GM18909 (cell line): ENCODE results near the gene CALCOCO2.
"Not testable (repeated sequence)": the region's sequence is repeated elsewhere in the genome, so short reads cannot be mapped to it uniquely, and the experiment has no call there.

Experiments
- ATAC-seq: cut with Tn5 transposase; IDR thresholded peaks from one replicate; pipeline ENCODE4 v1.9.1; 2021; ENCODE audit warnings: mild to moderate bottlenecking; ENCODE audit not compliant: unreplicated experiment, poor library complexity

CALCOCO2 gene

GRCh38 chr17:48820936-48821335 lies 9.9 kb upstream of the CALCOCO2 start:
- ATAC-seq = not testable (repeated sequence)

GRCh38 chr17:48825446-48826381 lies 5.1 kb upstream of the CALCOCO2 start:
- no peak for ATAC-seq

- ATAC-seq = no peak
Measured at GRCh38 chr17:48831549-48831883, 681 bp downstream of the CALCOCO2 start.

GRCh38 chr17:48834973-48835372 lies 4.1 kb downstream of the CALCOCO2 start:
- ATAC-seq = no peak

- ATAC-seq = no peak
Measured at GRCh38 chr17:48835971-48836370, 5.1 kb downstream of the CALCOCO2 start.

- ATAC-seq = not testable (repeated sequence)
Measured at GRCh38 chr17:48837458-48837857, 6.6 kb downstream of the CALCOCO2 start.

- ATAC-seq = no peak
Measured at GRCh38 chr17:48840441-48840840, 9.6 kb downstream of the CALCOCO2 start.

- peak; percentile 73 for ATAC-seq
Measured at GRCh38 chr17:48841395-48841831, 10.6 kb downstream of the CALCOCO2 start.

GRCh38 chr17:48842746-48843145 lies 11.9 kb downstream of the CALCOCO2 start:
- no peak for ATAC-seq

- ATAC-seq = no peak
Measured at GRCh38 chr17:48843187-48843900, 12.5 kb downstream of the CALCOCO2 start.

- ATAC-seq = no peak
Measured at GRCh38 chr17:48850792-48851323, 20.0 kb downstream of the CALCOCO2 start.

- no peak for ATAC-seq
Measured at GRCh38 chr17:48854774-48855476, 24.1 kb downstream of the CALCOCO2 start.

- no peak for ATAC-seq
Measured at GRCh38 chr17:48856122-48856821, 25.4 kb downstream of the CALCOCO2 start.

GRCh38 chr17:48860034-48860433 lies 29.2 kb downstream of the CALCOCO2 start:
- no peak for ATAC-seq

- ATAC-seq = no peak
Measured at GRCh38 chr17:48860456-48860855, 29.6 kb downstream of the CALCOCO2 start.

- no peak for ATAC-seq
Measured at GRCh38 chr17:48868916-48869500, 38.2 kb downstream of the CALCOCO2 start.

GRCh38 chr17:48869821-48870318 lies 39.0 kb downstream of the CALCOCO2 start:
- ATAC-seq = no peak

- ATAC-seq = no peak
Measured at GRCh38 chr17:48871035-48871550, 40.3 kb downstream of the CALCOCO2 start.
